IPS-20b (cell line): ENCODE data around the gene MYCBPAP.

Source experiments
- H3K27ac ChIP-seq: one replicate; pipeline ENCODE4 v1.5.1; 2013; ENCODE audit warnings: low read length
- H3K27me3 ChIP-seq: 2 replicates; pipeline ENCODE4 v1.6.1; 2013; ENCODE audit warnings: mild to moderate bottlenecking, low read length, inconsistent platforms; ENCODE audit not compliant: insufficient read depth
- H3K36me3 ChIP-seq: 2 replicates; pipeline ENCODE4 v1.6.1; 2013; ENCODE audit warnings: low read depth, mild to moderate bottlenecking, inconsistent platforms, low read length, moderate library complexity; ENCODE audit not compliant: insufficient read depth
- H3K4me1 ChIP-seq: 2 replicates; pipeline ENCODE4 v1.6.1; 2013; ENCODE audit warnings: mild to moderate bottlenecking, control low read depth, inconsistent platforms, low read length, moderate library complexity; ENCODE audit not compliant: insufficient read depth
- H3K4me3 ChIP-seq: 2 replicates; pipeline ENCODE4 v1.5.1; 2013; ENCODE audit warnings: mild to moderate bottlenecking, low read length, inconsistent platforms
- H3K9ac ChIP-seq: 2 replicates; pipeline ENCODE4 v1.6.1; 2013; ENCODE audit warnings: low read depth, mild to moderate bottlenecking, inconsistent platforms, low read length, moderate library complexity
- H3K9me3 ChIP-seq: 2 replicates; pipeline ENCODE4 v1.6.1; 2013; ENCODE audit warnings: mild to moderate bottlenecking, low read depth, low read length, inconsistent platforms; ENCODE audit not compliant: insufficient read depth

MYCBPAP gene, protein sequence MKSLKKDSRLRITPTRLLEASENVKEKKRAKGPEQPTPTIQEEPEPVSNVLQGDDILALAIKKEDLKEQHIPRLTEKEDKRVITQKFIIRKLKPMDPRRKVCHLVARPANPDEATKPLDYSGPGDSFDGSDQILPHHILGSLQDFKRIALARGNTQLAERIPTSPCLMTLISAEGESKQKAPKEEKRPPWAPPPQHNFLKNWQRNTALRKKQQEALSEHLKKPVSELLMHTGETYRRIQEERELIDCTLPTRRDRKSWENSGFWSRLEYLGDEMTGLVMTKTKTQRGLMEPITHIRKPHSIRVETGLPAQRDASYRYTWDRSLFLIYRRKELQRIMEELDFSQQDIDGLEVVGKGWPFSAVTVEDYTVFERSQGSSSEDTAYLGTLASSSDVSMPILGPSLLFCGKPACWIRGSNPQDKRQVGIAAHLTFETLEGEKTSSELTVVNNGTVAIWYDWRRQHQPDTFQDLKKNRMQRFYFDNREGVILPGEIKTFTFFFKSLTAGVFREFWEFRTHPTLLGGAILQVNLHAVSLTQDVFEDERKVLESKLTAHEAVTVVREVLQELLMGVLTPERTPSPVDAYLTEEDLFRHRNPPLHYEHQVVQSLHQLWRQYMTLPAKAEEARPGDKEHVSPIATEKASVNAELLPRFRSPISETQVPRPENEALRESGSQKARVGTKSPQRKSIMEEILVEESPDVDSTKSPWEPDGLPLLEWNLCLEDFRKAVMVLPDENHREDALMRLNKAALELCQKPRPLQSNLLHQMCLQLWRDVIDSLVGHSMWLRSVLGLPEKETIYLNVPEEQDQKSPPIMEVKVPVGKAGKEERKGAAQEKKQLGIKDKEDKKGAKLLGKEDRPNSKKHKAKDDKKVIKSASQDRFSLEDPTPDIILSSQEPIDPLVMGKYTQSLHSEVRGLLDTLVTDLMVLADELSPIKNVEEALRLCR

DNA sequence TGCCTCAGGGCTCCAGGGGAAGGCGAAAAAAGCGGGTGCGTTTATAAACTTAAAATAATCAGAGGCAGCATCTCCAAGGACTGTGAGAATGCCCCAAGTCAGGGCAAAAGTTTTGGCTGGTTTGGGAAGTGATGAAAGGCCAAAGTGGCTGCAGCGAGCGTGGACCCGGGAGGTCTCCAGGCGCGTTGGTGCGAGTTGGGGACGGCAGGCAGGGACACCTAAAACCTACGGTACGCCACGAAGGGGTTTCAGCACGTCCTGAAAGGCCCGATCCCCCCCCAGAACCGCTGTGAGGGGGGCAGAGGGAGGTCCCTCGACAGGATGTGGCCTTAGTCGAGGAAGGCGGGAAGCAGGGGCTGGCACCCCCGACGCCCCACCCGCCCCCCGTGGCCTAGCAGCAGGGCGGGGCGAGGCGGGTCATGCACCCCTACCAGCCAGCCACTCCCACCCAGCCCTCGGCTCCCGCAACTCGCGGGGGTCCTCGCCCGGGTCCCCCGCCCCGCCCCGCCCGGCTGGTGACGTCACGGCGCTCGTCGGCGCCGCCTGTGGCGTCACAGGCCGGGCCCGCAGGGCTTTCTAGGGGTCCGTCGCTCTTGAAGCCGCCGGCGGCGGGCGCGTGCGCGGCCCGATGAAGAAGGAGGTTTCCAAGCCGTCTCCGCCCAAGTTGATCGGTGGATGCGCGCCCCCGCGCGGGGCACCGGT lies at the start of gene MYCBPAP:
MYCBPAP (plus strand) TSS at position 569 of the 702 bp plus-strand sequence. CDS start 236 bp downstream, outside the sequence.
- no peak within 1 kb of the TSS for H3K27ac ChIP-seq
- peak within 1 kb of the TSS; percentile 84 for H3K4me3 ChIP-seq
- H3K4me1 ChIP-seq = peaks cover 18% of the 10 kb centered on the region; the same call in 1 of the 2 replicates
- H3K9me3 ChIP-seq = no peaks in the 10 kb centered on the region
- H3K36me3 ChIP-seq = no peaks in the 10 kb centered on the region
- peak within 1 kb of the TSS; percentile 82; the same call in 1 of the 2 replicates for H3K9ac ChIP-seq
- H3K27me3 ChIP-seq = no peaks in the 10 kb centered on the region

DNA sequence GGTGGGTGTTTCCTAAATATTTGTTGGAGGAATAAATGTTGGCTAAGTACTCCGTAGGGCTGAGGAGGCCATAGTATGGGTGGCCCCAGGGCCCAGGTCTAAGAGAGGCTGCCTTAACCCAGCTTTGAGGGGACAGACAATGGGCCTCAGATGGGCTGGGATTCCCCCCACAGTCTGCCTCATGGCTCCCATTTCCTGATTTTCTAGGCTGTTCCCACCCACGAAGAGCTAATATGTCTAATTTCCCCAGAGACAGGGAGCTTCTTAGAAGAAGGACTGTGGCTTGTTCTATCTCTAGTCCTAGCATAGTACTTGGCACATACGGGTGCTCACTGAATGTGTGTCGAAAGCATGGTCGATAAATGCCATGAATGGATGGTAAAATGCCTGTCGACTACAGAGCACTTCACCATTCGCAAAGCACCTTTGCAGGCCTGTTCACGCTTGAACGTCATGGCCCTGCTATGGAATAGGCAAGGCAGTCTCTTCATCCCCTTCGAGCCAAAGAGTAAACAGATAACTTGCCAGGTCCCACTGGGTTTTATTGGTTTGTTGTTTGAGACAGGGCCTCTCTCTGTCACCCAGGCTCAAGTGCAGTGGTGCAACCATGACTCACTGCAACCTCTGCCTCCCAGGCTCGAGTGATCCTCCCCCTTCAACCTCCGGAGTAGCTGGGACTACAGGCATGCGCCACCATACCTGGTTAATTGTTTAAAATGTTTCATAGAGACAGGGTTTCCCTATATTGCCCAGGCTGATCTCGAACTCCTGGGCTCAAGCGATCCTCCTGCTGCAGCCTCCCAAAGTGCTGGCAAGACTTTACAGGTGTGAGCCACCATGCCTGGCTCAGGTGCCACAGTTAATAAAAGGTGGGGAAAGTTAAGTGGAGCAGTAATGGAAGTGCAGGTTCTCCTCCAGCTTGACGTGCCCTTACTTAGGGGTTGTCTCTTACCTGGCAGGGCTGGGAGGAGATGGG lies 49.2 kb upstream of the MYCBPAP start:
- Histone ChIP-seq H3K27me3 (no peaks in the 10 kb centered on the region), H3K27ac (no peak overlapping the region), H3K36me3 (no peaks in the 10 kb centered on the region), H3K4me1 (no peaks in the 10 kb centered on the region), H3K9ac (no peak overlapping the region), H3K4me3 (no peak overlapping the region), H3K9me3 (no peaks in the 10 kb centered on the region)

DNA sequence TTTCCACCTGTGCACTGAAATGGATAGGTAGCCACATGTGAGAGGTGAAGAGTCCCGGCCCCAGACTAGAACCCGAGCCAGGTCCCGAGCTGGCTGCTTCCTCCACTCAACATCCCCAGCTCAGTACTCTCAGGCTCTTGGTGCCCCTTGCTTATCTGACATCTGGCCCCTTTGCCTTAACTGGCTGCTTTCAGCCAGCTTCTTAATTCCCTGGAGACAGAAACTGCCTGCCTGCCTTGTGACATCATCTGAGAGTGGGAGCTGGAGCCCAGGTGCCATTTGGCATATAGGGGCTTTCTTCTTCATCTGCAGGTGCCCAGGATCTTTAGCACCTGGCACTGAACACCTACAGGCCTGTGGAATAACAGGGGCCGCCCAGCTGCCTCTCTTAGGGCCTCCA lies 48.5 kb upstream of the MYCBPAP start:
- H3K36me3 ChIP-seq = no peaks in the 10 kb centered on the region
- no peaks in the 10 kb centered on the region for H3K9me3 ChIP-seq
- no peak overlapping the region for H3K9ac ChIP-seq

DNA sequence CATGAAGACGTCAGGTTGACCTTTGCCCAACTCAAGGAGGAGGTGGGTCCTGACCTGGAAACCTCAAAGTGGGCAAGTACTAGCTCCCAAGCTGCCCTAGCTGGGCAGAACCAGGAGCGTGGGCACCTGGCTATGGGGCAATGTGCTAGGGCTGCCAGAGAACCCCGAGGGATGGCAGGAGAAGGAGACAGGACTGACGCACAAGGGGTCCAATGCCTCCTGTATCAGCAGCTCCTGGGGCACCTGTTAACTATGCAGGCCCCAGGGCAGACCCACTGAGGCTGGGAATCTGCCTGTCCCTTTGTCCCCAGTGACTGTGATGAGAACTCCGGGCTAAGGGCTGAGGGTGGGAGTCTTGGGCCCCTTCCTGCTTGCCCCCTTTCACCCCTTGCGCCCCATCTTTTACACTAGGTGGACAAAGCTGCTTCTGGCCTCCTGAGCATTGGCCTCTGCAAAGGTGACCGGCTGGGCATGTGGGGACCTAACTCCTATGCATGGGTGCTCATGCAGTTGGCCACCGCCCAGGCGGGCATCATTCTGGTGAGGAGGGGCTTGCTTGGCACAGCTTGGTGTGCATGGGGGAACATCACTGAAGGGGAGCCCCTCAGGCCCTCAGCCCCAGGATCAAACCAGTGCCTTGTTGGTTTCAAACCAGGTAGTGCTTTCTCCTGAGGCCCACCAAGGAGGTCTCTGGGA lies 47.3 kb upstream of the MYCBPAP start:
- Histone ChIP-seq H3K4me1 (no peaks in the 10 kb centered on the region), H3K27ac (no peak overlapping the region), H3K27me3 (no peaks in the 10 kb centered on the region), H3K4me3 (no peak overlapping the region), H3K9me3 (no peaks in the 10 kb centered on the region), H3K36me3 (no peaks in the 10 kb centered on the region), H3K9ac (no peak overlapping the region)

More for the DNA sequence above, 48.5 kb upstream of the MYCBPAP start:
- H3K27ac ChIP-seq = no peak overlapping the region
- no peak overlapping the region for H3K4me3 ChIP-seq
- no peaks in the 10 kb centered on the region for H3K27me3 ChIP-seq
- no peaks in the 10 kb centered on the region for H3K4me1 ChIP-seq

DNA sequence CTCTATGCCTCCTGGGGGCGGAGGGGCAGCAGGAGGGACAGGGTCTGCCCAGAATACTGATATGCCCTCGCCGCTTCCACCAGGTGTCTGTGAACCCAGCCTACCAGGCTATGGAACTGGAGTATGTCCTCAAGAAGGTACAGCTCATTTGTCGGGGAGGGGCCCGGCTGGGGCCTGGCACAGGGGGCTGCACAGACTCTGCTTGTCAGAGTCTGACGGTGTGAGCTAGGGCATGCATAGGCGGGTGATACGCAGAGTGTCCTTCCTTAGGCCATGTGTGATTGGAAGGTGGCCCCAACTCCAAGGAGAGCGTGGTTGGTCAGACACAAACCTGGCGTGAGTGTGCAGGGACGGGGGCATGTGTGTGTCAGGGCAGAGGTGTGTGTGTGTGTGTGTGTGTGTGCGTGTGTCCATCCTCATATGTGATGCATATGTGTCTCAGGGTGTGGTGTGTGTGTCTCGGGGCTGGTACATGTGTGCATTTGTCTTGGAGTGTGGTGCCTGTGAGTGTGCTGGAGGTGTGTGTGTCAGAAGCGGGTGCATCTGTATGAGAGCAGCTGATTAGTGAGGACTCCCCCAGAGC lies 46.6 kb upstream of the MYCBPAP start:
- H3K4me1 ChIP-seq = no peaks in the 10 kb centered on the region
- peaks cover 2% of the 10 kb centered on the region; the same call in 1 of the 2 replicates for H3K27me3 ChIP-seq
- no peaks in the 10 kb centered on the region for H3K9me3 ChIP-seq
- no peak overlapping the region for H3K27ac ChIP-seq
- H3K9ac ChIP-seq = no peak overlapping the region
- H3K4me3 ChIP-seq = no peak overlapping the region
- H3K36me3 ChIP-seq = no peaks in the 10 kb centered on the region

DNA sequence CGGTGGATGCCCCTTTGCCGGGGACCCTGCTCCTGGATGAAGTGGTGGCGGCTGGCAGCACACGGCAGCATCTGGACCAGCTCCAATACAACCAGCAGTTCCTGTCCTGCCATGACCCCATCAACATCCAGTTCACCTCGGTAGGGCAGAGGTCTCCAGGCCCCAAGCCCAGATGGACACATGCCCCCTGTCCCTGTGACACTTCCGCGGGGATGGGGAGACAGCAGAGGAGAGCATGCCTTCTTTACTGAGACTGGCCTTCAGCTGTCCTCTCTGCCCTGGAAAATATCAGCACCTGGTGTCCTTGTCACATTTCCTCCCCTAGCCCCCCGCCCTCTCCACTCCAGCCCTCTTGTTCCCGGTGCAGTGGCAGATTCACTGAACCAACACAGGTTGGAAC lies 45.8 kb upstream of the MYCBPAP start:
- Histone ChIP-seq H3K9me3 (no peaks in the 10 kb centered on the region), H3K27ac (no peak overlapping the region), H3K4me1 (no peaks in the 10 kb centered on the region), H3K27me3 (peaks cover 10% of the 10 kb centered on the region), H3K4me3 (no peak overlapping the region), H3K36me3 (no peaks in the 10 kb centered on the region), H3K9ac (no peak overlapping the region)

DNA sequence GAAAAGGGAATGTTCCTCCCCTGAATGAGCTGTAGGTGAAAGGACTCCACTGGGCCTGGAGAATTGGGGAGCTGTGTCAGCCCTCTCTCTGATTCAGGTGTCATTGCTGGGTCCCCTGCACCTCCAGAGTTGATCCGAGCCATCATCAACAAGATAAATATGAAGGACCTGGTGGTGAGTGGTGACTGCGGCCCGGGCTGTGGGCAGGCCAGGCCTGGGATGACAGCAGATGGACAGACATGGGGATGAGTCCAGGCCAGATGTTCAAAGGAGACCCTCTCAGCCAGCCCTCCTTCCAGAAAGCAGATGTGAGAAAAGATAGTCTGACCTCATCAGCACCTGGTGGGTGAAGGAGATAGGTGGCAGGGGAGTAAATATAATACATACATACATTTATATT lies 44.1 kb upstream of the MYCBPAP start:
- Histone ChIP-seq H3K27me3 (peaks cover 27% of the 10 kb centered on the region), H3K4me3 (no peak overlapping the region), H3K36me3 (no peaks in the 10 kb centered on the region), H3K9me3 (no peaks in the 10 kb centered on the region), H3K9ac (no peak overlapping the region), H3K4me1 (no peaks in the 10 kb centered on the region), H3K27ac (no peak overlapping the region)

DNA sequence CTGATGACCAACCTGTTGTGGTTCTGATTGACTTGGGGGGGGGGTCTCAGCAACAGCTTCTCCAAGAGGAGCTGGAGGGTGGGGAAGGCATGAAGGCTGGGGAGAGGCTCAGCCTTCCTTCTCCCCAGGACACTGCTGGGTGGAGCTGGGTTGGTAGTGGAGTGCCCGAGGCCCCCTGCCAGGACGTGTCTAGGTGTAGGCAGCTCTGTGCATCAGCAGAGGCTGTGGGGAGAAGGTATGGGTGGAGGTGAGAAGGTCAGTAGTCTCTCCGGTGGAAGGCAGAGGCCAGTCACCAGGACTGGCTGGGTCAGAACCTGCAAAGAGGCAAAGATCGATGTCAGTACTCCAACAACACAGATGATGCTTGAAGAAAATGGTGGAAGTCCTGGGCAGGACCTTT lies 43.5 kb upstream of the MYCBPAP start:
- H3K4me1 ChIP-seq = no peaks in the 10 kb centered on the region
- H3K27ac ChIP-seq = no peak overlapping the region
- no peak overlapping the region for H3K4me3 ChIP-seq
- H3K9ac ChIP-seq = no peak overlapping the region
- peaks cover 33% of the 10 kb centered on the region for H3K27me3 ChIP-seq
- H3K36me3 ChIP-seq = no peaks in the 10 kb centered on the region
- H3K9me3 ChIP-seq = no peaks in the 10 kb centered on the region

DNA sequence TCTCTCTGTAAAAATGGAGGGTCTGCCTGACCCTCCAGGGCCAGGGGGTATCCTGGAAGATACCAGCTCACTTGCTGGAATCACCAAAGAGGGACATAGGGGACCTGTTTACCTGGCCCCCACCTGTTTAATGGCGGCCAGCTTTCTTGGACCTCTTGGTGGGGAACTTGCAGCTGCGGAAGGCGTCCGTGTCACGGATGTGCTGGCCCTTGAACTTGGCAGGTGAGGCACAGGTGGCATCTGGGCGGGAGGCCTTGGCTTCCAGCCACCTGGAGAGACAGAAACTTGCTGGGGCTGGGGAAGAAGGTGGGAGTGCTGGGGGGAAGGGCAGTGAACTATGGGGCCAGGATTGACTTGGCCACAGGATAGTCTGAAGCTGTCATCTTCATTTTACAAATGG lies 43.1 kb upstream of the MYCBPAP start:
- Histone ChIP-seq H3K9me3 (no peaks in the 10 kb centered on the region), H3K36me3 (no peaks in the 10 kb centered on the region), H3K4me1 (no peaks in the 10 kb centered on the region), H3K27ac (no peak overlapping the region), H3K9ac (no peak overlapping the region), H3K27me3 (peaks cover 37% of the 10 kb centered on the region), H3K4me3 (no peak overlapping the region)

DNA sequence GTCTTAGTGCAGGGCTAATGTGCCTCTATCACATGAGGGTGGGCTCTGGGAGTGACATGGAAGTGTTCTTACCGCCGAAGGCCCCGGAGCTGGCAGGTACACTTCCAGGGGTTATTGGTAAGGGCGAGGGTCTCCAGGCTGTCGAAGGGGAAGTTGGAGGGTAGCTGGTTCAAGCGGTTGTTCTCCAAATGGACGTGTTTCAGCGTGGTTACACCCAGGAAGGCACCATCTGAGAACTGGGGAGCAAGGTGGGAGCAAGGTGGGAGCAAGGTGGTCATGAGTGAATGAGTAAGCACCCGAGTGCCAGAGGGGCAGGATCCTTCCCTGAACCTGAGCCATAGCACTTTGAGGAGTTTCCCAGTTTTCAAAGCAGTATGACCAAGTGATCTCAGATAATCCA lies 42.6 kb upstream of the MYCBPAP start:
- H3K27ac ChIP-seq = no peak overlapping the region
- H3K27me3 ChIP-seq = peaks cover 42% of the 10 kb centered on the region
- no peak overlapping the region for H3K9ac ChIP-seq
- H3K36me3 ChIP-seq = no peaks in the 10 kb centered on the region
- no peaks in the 10 kb centered on the region for H3K4me1 ChIP-seq
- no peaks in the 10 kb centered on the region for H3K9me3 ChIP-seq
- no peak overlapping the region for H3K4me3 ChIP-seq
